H9 (cell line): ENCODE results near the gene FGF3. TPM values are rescaled to one million over a fixed set of nuclear protein-coding genes. Genes with fewer than 3 reads are reported as not detected.

Experiments
- DNase-seq: peaks from one replicate; pipeline ENCODE4 v3.0.0-alpha.2; 2017
- H2AFZ ChIP-seq: one replicate; pipeline ENCODE4 v1.6.1; 2013; ENCODE audit warnings: mild to moderate bottlenecking, low read length, control low read depth, moderate library complexity
- H2AK5ac ChIP-seq: 2 replicates; pipeline ENCODE4 v1.6.1; 2013; ENCODE audit warnings: low read length, control low read depth, mixed read lengths; ENCODE audit not compliant: insufficient read length
- H2BK120ac ChIP-seq: one replicate; pipeline ENCODE4 v1.6.1; 2013; ENCODE audit warnings: low read depth, mild to moderate bottlenecking, low read length, control low read depth, inconsistent platforms; ENCODE audit not compliant: poor library complexity, severe bottlenecking
- H2BK12ac ChIP-seq: 2 replicates; pipeline ENCODE4 v1.6.1; 2013; ENCODE audit warnings: low read length, control low read depth, mixed read lengths, low read depth; ENCODE audit not compliant: insufficient read length
- H2BK15ac ChIP-seq: 2 replicates; pipeline ENCODE4 v1.6.1; 2013; ENCODE audit warnings: low read depth, low read length, control low read depth
- H2BK20ac ChIP-seq: one replicate; pipeline ENCODE4 v1.6.1; 2013; ENCODE audit warnings: low read depth, mild to moderate bottlenecking, low read length, control low read depth, inconsistent platforms; ENCODE audit not compliant: poor library complexity, severe bottlenecking
- H2BK5ac ChIP-seq: 2 replicates; pipeline ENCODE4 v1.6.1; 2013; ENCODE audit warnings: low read length, control low read depth, mixed read lengths; ENCODE audit not compliant: insufficient read length
- H3K14ac ChIP-seq: 2 replicates; pipeline ENCODE4 v1.6.1; 2013; ENCODE audit warnings: low read length, control low read depth; ENCODE audit not compliant: insufficient read depth
- H3K18ac ChIP-seq: 2 replicates; pipeline ENCODE4 v1.6.1; 2013; ENCODE audit warnings: low read depth, mild to moderate bottlenecking, mixed read lengths, low read length, control low read depth; ENCODE audit not compliant: insufficient read length
- H3K23ac ChIP-seq: 2 replicates; pipeline ENCODE4 v1.6.1; 2013; ENCODE audit warnings: low read length, control low read depth, mixed read lengths, low read depth; ENCODE audit not compliant: insufficient read length
- H3K23me2 ChIP-seq: 2 replicates; pipeline ENCODE4 v1.6.1; 2013; ENCODE audit warnings: low read depth, mild to moderate bottlenecking, mixed read lengths, low read length, control low read depth; ENCODE audit not compliant: insufficient read length, poor library complexity, severe bottlenecking
- H3K27ac ChIP-seq: 2 replicates; pipeline ENCODE4 v1.5.1; 2013; ENCODE audit warnings: low read length, control low read depth, mixed read lengths, low read depth; ENCODE audit not compliant: insufficient read length
- H3K27me3 ChIP-seq: 2 replicates; pipeline ENCODE4 v1.6.1; 2013; ENCODE audit warnings: low read length, control low read depth, inconsistent platforms; ENCODE audit not compliant: insufficient read depth
- H3K4ac ChIP-seq: 2 replicates; pipeline ENCODE4 v1.6.1; 2013; ENCODE audit warnings: low read depth, mild to moderate bottlenecking, control low read depth, inconsistent platforms, low read length, moderate library complexity
- H3K4me1 ChIP-seq: 2 replicates; pipeline ENCODE4 v1.6.1; 2013; ENCODE audit warnings: low read length, control low read depth, inconsistent platforms; ENCODE audit not compliant: insufficient read depth
- H3K4me2 ChIP-seq: 2 replicates; pipeline ENCODE4 v1.6.1; 2013; ENCODE audit warnings: low read length, control low read depth, mixed read lengths; ENCODE audit not compliant: insufficient read length, insufficient read depth
- H3K56ac ChIP-seq: 2 replicates; pipeline ENCODE4 v1.6.1; 2013; ENCODE audit warnings: low read depth, mild to moderate bottlenecking, mixed read lengths, low read length, control low read depth; ENCODE audit not compliant: insufficient read length
- H3K79me1 ChIP-seq: 2 replicates; pipeline ENCODE4 v1.6.1; 2013; ENCODE audit warnings: low read depth, mild to moderate bottlenecking, moderate library complexity, low read length, control low read depth, inconsistent platforms; ENCODE audit not compliant: insufficient read depth, poor library complexity, severe bottlenecking
- H3K79me2 ChIP-seq: 2 replicates; pipeline ENCODE4 v1.6.1; 2013; ENCODE audit warnings: low read length, control low read depth, inconsistent platforms; ENCODE audit not compliant: insufficient read depth
- H3K9ac ChIP-seq: 2 replicates; pipeline ENCODE4 v1.6.1; 2013; ENCODE audit warnings: low read length, control low read depth, mixed read lengths; ENCODE audit not compliant: insufficient read length; ENCODE audit errors: extremely low read depth
- H3K9me3 ChIP-seq: one replicate; pipeline ENCODE4 v1.6.1; 2013; ENCODE audit warnings: low read depth, low read length, inconsistent platforms; ENCODE audit not compliant: control insufficient read depth
- H3T11ph ChIP-seq: one replicate; pipeline ENCODE4 v1.6.1; 2013; ENCODE audit warnings: mild to moderate bottlenecking, low read length, control low read depth, inconsistent platforms
- H4K20me1 ChIP-seq: one replicate; pipeline ENCODE4 v1.6.1; 2013; ENCODE audit not compliant: control insufficient read depth, insufficient read length, insufficient read depth
- H4K5ac ChIP-seq: 2 replicates; pipeline ENCODE4 v1.6.1; 2013; ENCODE audit warnings: low read depth, mild to moderate bottlenecking, mixed read lengths, low read length, control low read depth; ENCODE audit not compliant: insufficient read length
- H4K8ac ChIP-seq: replicated peaks from 2 replicates; pipeline ENCODE4 v1.6.1; 2013; ENCODE audit warnings: low read length, control low read depth, mixed read lengths, low read depth; ENCODE audit not compliant: insufficient read length
- H4K91ac ChIP-seq: 2 replicates; pipeline ENCODE4 v1.6.1; 2013; ENCODE audit warnings: low read depth, mild to moderate bottlenecking, moderate library complexity, mixed read lengths, low read length, control low read depth; ENCODE audit not compliant: insufficient read length
- H3K27ac Mint-ChIP-seq, 3 experiments: 2 replicates in 2 of 3; 3 replicates in 1 of 3; pipeline ENCODE4 v1.8.0; 2020 to 2021; ENCODE audit warnings: mixed read lengths in 3 of 3, mild to moderate bottlenecking in 1 of 3, moderate library complexity in 1 of 3
- H3K27me3 Mint-ChIP-seq: 2 replicates; pipeline ENCODE4 v1.8.0; 2021; ENCODE audit warnings: low read depth, mild to moderate bottlenecking, moderate library complexity, mixed read lengths
- H3K36me3 Mint-ChIP-seq, 3 experiments: 2 replicates in 2 of 3; 3 replicates in 1 of 3; pipeline ENCODE4 v1.8.0; 2020 to 2021; ENCODE audit warnings: low read depth in 3 of 3, mixed read lengths in 3 of 3; ENCODE audit not compliant: insufficient read depth in 1 of 3
- H3K4me1 Mint-ChIP-seq, 2 experiments: 2 replicates each; pipeline ENCODE4 v1.8.0; 2020; ENCODE audit warnings: mixed read lengths in 2 of 2
- H3K4me3 Mint-ChIP-seq, 2 experiments: 2 replicates in 1 of 2; 3 replicates in 1 of 2; pipeline ENCODE4 v1.8.0; 2020 to 2021; ENCODE audit warnings: mild to moderate bottlenecking in 2 of 2, mixed read lengths in 2 of 2, moderate library complexity in 1 of 2
- H3K9me3 Mint-ChIP-seq, 2 experiments: 2 replicates in 1 of 2; 3 replicates in 1 of 2; pipeline ENCODE4 v1.8.0; 2020; ENCODE audit warnings: mild to moderate bottlenecking in 2 of 2, mixed read lengths in 2 of 2, moderate library complexity in 1 of 2
- WGBS: extraction: QIAGEN DNeasy Blood & Tissue Kit; methylation state at CpG from one replicate; pipeline ENCODE4 v1.1.7; 2013; ENCODE audit warnings: missing lambda C conversion rate, low lambda C conversion rate, mixed read lengths; ENCODE audit not compliant: insufficient read length; ENCODE audit errors: extremely low coverage; 5-methylcytosine and 5-hydroxymethylcytosine counted together
- total RNA-seq: library from RNA; stranded (reverse); gene quantifications from 2 replicates; pipeline ENCODE4 v1.2.1, GENCODE V29; 2021
- TF ChIP-seq, protein P1 (sequence below): fragments of 200-600 bp; sonication (generic); conservative IDR thresholded peaks from 3 replicates; pipeline ENCODE4 v1.8.0; 2021; ENCODE audit warnings: antibody characterized with exemption, mild to moderate bottlenecking

FGF3 gene
- total RNA-seq, 1 experiment from 2014 or later, result not detected

- Mint-ChIP-seq H3K4me3 (no peak overlapping the region; a peak in 1 of 5 replicates), H3K27me3 (peaks cover 41% of the 10 kb centered on the region), H3K9me3 (no peaks in the 10 kb centered on the region), H3K36me3 (no peaks in the 10 kb centered on the region; a peak in 1 of 7 replicates), H3K27ac (no peak overlapping the region), H3K4me1 (peaks cover 8 to 11% of the 10 kb centered on the region in 2 experiments)
- Histone ChIP-seq H2AFZ (no peak overlapping the region), H3K4me2 (no peak overlapping the region), H3K4ac (no peak overlapping the region), H2BK12ac (no peak overlapping the region), H2BK20ac (no peak overlapping the region), H3K56ac (no peak overlapping the region), H3K79me1 (no peaks in the 10 kb centered on the region), H3K9me3 (no peaks in the 10 kb centered on the region), H2BK5ac (no peak overlapping the region), H3K9ac (no peak overlapping the region), H3K4me1 (no peaks in the 10 kb centered on the region), H3K27me3 (no peaks in the 10 kb centered on the region; the same call in 1 of the 2 replicates), H2BK15ac (no peak overlapping the region), H3K18ac (no peak overlapping the region), H3K23ac (no peak overlapping the region), H3K23me2 (peaks cover 3% of the 10 kb centered on the region), H4K8ac (no peak overlapping the region), H4K5ac (no peak overlapping the region), H2BK120ac (no peak overlapping the region), H2AK5ac (no peak overlapping the region), H4K20me1 (peaks cover 2% of the 10 kb centered on the region), H3T11ph (no peak overlapping the region), H3K79me2 (no peaks in the 10 kb centered on the region), H3K14ac (no peak overlapping the region), H4K91ac (no peak overlapping the region), H3K27ac (no peak overlapping the region)
- no CpG with 5 or more reads among the region's 9 CpGs for WGBS
- DNase-seq, result no peak
- TF ChIP-seq, protein P1, sequence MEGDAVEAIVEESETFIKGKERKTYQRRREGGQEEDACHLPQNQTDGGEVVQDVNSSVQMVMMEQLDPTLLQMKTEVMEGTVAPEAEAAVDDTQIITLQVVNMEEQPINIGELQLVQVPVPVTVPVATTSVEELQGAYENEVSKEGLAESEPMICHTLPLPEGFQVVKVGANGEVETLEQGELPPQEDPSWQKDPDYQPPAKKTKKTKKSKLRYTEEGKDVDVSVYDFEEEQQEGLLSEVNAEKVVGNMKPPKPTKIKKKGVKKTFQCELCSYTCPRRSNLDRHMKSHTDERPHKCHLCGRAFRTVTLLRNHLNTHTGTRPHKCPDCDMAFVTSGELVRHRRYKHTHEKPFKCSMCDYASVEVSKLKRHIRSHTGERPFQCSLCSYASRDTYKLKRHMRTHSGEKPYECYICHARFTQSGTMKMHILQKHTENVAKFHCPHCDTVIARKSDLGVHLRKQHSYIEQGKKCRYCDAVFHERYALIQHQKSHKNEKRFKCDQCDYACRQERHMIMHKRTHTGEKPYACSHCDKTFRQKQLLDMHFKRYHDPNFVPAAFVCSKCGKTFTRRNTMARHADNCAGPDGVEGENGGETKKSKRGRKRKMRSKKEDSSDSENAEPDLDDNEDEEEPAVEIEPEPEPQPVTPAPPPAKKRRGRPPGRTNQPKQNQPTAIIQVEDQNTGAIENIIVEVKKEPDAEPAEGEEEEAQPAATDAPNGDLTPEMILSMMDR, result no peak
Measured at GRCh38 chr11:69807106-69807815, 12.0 kb downstream of the FGF3 start.
